ENCODE measurements around the gene AP1S3. TPM values are rescaled to one million over a fixed set of nuclear protein-coding genes. Genes with fewer than 3 reads are reported as not detected.

AP1S3 gene
- total and polyA plus RNA-seq, 11 donors: 0.08 to 3.4 (median 0.51) TPM; not detected in 1

DNA sequence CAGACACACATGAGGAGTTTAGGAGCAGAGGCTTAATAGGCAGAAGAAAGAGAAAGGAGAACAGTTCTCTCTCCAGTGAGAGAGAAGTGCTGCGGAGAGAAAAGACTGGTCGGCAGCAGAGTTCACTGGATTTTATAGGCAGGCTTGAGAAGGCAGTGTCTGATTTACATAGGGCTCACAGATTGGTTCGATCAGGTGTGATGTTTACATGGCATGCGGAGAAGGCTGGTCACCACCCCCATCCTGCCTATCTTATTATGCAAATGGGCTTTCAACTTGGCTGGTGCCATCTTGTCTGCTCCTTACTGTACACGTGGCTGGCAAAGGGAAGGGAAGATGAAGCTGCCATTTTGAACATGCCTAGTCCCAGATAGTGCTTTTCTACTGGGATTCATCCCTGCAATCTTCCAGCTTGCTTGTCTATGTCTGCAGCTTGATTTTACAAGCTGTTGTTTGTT is 113.4 kb downstream of the AP1S3 start:
- H3K27ac ChIP-seq: no peak overlapping the region
- ATAC-seq (no peak), DNase-seq (no peak)
- no peaks in the 10 kb centered on the region for H3K27me3 ChIP-seq
- no peaks in the 10 kb centered on the region for H3K9me3 ChIP-seq
- no peaks in the 10 kb centered on the region for H3K36me3 ChIP-seq
- no peak overlapping the region for H3K4me3 ChIP-seq
- peaks cover 0 to 23% (median 15%) of the 10 kb centered on the region in 12 donors for H3K4me1 ChIP-seq
- 82 to 94% (median 88%) methylated on average over 5 of the region's 5 CpGs for WGBS, 4 donors
- no peak for TF ChIP-seq POLR2A (IDR thresholded peaks at IDR 0.05)
- TF ChIP-seq, protein P1, sequence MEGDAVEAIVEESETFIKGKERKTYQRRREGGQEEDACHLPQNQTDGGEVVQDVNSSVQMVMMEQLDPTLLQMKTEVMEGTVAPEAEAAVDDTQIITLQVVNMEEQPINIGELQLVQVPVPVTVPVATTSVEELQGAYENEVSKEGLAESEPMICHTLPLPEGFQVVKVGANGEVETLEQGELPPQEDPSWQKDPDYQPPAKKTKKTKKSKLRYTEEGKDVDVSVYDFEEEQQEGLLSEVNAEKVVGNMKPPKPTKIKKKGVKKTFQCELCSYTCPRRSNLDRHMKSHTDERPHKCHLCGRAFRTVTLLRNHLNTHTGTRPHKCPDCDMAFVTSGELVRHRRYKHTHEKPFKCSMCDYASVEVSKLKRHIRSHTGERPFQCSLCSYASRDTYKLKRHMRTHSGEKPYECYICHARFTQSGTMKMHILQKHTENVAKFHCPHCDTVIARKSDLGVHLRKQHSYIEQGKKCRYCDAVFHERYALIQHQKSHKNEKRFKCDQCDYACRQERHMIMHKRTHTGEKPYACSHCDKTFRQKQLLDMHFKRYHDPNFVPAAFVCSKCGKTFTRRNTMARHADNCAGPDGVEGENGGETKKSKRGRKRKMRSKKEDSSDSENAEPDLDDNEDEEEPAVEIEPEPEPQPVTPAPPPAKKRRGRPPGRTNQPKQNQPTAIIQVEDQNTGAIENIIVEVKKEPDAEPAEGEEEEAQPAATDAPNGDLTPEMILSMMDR (IDR thresholded peaks at IDR 0.05): no peak
- intact Hi-C loops (cut with DNase I): no loop called here

DNA sequence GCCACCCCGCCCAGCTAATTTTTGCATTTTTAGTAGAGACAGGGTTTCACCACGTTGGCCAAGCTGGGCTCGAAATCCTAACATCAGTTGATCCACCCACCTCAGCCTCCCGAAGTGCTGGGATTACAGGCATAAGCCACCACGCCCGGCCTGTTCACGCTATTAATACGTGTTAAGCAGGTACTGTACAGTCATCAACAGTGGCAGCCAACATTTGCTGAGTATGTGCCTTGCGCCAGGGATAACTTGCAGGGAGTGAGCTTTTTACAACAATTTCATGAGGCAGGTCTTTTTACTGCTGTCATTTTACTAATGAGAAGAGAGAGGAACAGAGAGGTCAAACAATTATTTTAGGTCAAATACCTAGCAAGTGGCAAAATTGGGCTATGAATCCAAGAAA is 115.2 kb downstream of the AP1S3 start:
- Histone ChIP-seq H3K27me3 (no peaks in the 10 kb centered on the region), H3K36me3 (no peaks in the 10 kb centered on the region), H3K4me3 (no peak overlapping the region), H3K27ac (no peak overlapping the region), H3K4me1 (peaks cover 0 to 20% (median 15%) of the 10 kb centered on the region in 12 donors), H3K9me3 (peaks cover 0 to 8% (median 0%) of the 10 kb centered on the region in 12 donors)
- WGBS, 4 donors: 78 to 98% (median 96%) methylated on average over 9 of the region's 9 CpGs
- ATAC-seq (no peak), DNase-seq (no peak)
- TF ChIP-seq, protein P1 (IDR thresholded peaks at IDR 0.05): no peak
- no peak for TF ChIP-seq POLR2A (IDR thresholded peaks at IDR 0.05)
- intact Hi-C loops (cut with DNase I): no loop called here

DNA sequence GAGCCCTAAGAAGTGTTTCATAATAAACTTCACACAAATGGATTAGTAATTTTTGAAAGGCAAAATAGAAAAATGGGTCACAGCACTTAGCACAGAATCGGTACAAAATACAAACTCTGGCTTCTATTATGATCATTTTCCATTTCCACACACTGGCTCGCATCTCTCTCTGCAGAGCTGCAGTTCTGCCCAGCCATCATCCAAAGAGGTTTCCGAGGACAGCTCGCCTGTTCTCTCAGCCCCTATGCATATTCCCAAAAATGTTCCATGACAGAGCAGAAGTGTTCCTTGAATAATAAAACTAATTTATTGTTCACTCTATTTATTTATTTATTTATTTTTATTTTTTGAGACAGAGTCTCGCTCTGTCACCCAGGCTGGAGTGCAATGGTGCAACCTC is 115.6 kb downstream of the AP1S3 start:
- Histone ChIP-seq H3K4me3 (no peak overlapping the region), H3K36me3 (no peaks in the 10 kb centered on the region), H3K27ac (no peak overlapping the region), H3K9me3 (peaks cover 0 to 9% (median 0%) of the 10 kb centered on the region in 12 donors), H3K4me1 (peaks cover 0 to 20% (median 15%) of the 10 kb centered on the region in 12 donors), H3K27me3 (no peaks in the 10 kb centered on the region)
- ATAC-seq: no peak
- intact Hi-C loops (cut with DNase I): no loop called here
- WGBS, 4 donors: 94 to 97% (median 96%) methylated on average over 5 of the region's 5 CpGs
- DNase-seq: no peak
- TF ChIP-seq, protein P1 (IDR thresholded peaks at IDR 0.05): no peak
- TF ChIP-seq POLR2A (IDR thresholded peaks at IDR 0.05): no peak

DNA sequence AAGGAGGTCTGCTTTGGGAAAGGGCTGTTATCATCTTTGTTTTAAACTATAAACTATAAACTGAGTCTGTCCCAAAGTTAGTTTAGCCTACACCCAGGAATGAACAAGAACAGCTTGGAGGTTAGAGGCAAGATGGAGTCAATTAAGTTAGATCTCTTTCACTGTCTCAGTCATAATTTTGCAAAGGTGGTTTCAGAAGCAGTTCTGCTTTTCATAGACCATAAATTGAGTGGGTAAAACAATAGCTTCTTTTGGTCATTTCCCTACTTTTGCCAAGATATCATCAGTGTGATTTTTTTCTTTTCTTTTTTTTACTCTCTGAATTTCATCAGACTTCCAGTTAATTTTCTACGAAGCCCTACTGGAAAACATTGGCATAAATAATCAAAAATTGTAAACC is 117.0 kb downstream of the AP1S3 start:
- no peak for TF ChIP-seq POLR2A (IDR thresholded peaks at IDR 0.05)
- TF ChIP-seq, protein P1 (IDR thresholded peaks at IDR 0.05): no peak
- WGBS, 4 donors: 89 to 95% (median 92%) methylated on average over 1 of the region's 1 CpG
- Histone ChIP-seq H3K4me3 (no peak overlapping the region), H3K36me3 (no peaks in the 10 kb centered on the region), H3K4me1 (peaks cover 0 to 10% (median 7%) of the 10 kb centered on the region in 12 donors), H3K27ac (no peak overlapping the region), H3K9me3 (peaks cover 0 to 13% (median 2%) of the 10 kb centered on the region in 12 donors), H3K27me3 (no peaks in the 10 kb centered on the region)
- intact Hi-C loops (cut with DNase I): no loop called here
- no peak for ATAC-seq
- DNase-seq: no peak

Data from heart left ventricle (tissue), 16 donors.